Measurements from ENCODE around the gene CDK5RAP3.

GRCh38 chr17:47955497-47956461 lies 15.1 kb upstream of the CDK5RAP3 start:
- TF ChIP-seq, protein P1, sequence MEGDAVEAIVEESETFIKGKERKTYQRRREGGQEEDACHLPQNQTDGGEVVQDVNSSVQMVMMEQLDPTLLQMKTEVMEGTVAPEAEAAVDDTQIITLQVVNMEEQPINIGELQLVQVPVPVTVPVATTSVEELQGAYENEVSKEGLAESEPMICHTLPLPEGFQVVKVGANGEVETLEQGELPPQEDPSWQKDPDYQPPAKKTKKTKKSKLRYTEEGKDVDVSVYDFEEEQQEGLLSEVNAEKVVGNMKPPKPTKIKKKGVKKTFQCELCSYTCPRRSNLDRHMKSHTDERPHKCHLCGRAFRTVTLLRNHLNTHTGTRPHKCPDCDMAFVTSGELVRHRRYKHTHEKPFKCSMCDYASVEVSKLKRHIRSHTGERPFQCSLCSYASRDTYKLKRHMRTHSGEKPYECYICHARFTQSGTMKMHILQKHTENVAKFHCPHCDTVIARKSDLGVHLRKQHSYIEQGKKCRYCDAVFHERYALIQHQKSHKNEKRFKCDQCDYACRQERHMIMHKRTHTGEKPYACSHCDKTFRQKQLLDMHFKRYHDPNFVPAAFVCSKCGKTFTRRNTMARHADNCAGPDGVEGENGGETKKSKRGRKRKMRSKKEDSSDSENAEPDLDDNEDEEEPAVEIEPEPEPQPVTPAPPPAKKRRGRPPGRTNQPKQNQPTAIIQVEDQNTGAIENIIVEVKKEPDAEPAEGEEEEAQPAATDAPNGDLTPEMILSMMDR (IDR thresholded peaks at IDR 0.05): no peak
- TF ChIP-seq POLR2A (IDR thresholded peaks at IDR 0.05): no peak
